K562 (cell line): Measurements from ENCODE around the gene BCL2L13. TPM values are rescaled to one million over a fixed set of nuclear protein-coding genes. Genes with fewer than 3 reads are reported as not detected.

ENCODE experiments used
- DLX4 ChIP-seq: fragments of 250-450 bp; sonication (Bioruptor Pico); IDR thresholded peaks from 2 replicates; pipeline ENCODE4 v1.6.1; 2021; ENCODE audit warnings: mild to moderate bottlenecking
- ETV6 ChIP-seq, 3 experiments: fragments of 150-350 bp in 1 of 3; sonication (generic) in 1 of 3; formaldehyde crosslinking in 1 of 3; IDR thresholded peaks; 2 replicates each; pipeline versions ENCODE4 v1.6.1 to v1.8.0; 2014 to 2022; ENCODE audit warnings: borderline replicate concordance in 2 of 3, low read depth in 2 of 3, antibody characterized with exemption in 1 of 3, low read length in 1 of 3, mild to moderate bottlenecking in 1 of 3, missing genetic modification reagents in 1 of 3
- LEF1 ChIP-seq: fragments of 450-650 bp; IDR thresholded peaks from 2 replicates; pipeline ENCODE4 v1.6.1; 2016; ENCODE audit warnings: mild to moderate bottlenecking
- MCM2 ChIP-seq: fragments of 450-650 bp; IDR thresholded peaks from 2 replicates; pipeline ENCODE4 v1.6.1; 2017; ENCODE audit warnings: low read depth, mild to moderate bottlenecking
- MXD1 ChIP-seq: fragments of 250-450 bp; sonication (Bioruptor Pico); IDR thresholded peaks from 2 replicates; pipeline ENCODE4 v1.8.0; 2021; ENCODE audit warnings: borderline replicate concordance, mild to moderate bottlenecking, moderate library complexity; ENCODE audit not compliant: poor library complexity, severe bottlenecking
- NRF1 ChIP-seq, 2 experiments: fragments of 450-650 bp; IDR thresholded peaks in 1 of 2; conservative IDR thresholded peaks in 1 of 2; 2 replicates each; pipeline ENCODE4 v1.6.1; 2014; ENCODE audit warnings: mild to moderate bottlenecking in 2 of 2
- PHF21A ChIP-seq: fragments of 450-650 bp; IDR thresholded peaks from 2 replicates; pipeline ENCODE4 v1.6.1; 2017; ENCODE audit warnings: low read depth, borderline replicate concordance
- POLR2A ChIP-seq: fragments of 450-650 bp; conservative IDR thresholded peaks from 2 replicates; pipeline ENCODE4 v1.6.1; 2016
- RBBP5 ChIP-seq: fragments of 200-600 bp; sonication (generic); IDR thresholded peaks from 2 replicates; pipeline ENCODE4 v1.6.1; 2012; ENCODE audit warnings: borderline replicate concordance, mild to moderate bottlenecking, low read length, control low read depth, inconsistent platforms; ENCODE audit not compliant: insufficient read depth, poor library complexity, severe bottlenecking
- RNF219 ChIP-seq: fragments of 250-450 bp; sonication (Bioruptor Pico); IDR thresholded peaks from 2 replicates; pipeline ENCODE4 v1.5.0; 2022; ENCODE audit warnings: mild to moderate bottlenecking
- SRF ChIP-seq, 2 experiments: fragments of 250-450, 450-650 bp in 1 of 2; sonication (Bioruptor Pico) in 1 of 2; sonication (generic) in 1 of 2; formaldehyde crosslinking; IDR thresholded peaks; 2 replicates each; pipeline versions ENCODE4 v1.5.0 to v1.5.1; 2020 to 2022; ENCODE audit warnings: mild to moderate bottlenecking in 1 of 2, missing genetic modification reagents in 1 of 2
- STAT5B ChIP-seq: fragments of 250-450 bp; sonication (Bioruptor Pico); IDR thresholded peaks from 2 replicates; pipeline ENCODE4 v1.8.0; 2021; ENCODE audit warnings: mild to moderate bottlenecking, inconsistent platforms
- ZNF24 ChIP-seq: fragments of 450-650 bp; IDR thresholded peaks from 2 replicates; pipeline ENCODE4 v1.6.1; 2016
- ZNF707 ChIP-seq: fragments of 250-450 bp; sonication (Bioruptor Pico); conservative IDR thresholded peaks from 2 replicates; pipeline ENCODE4 v1.8.0; 2022; ENCODE audit warnings: inconsistent platforms, mild to moderate bottlenecking, moderate library complexity
- ZNF717 ChIP-seq: fragments of 250-450 bp; sonication (Bioruptor Pico); IDR thresholded peaks from 2 replicates; pipeline ENCODE4 v1.5.0; 2021
- ZNF76 ChIP-seq: fragments of 250-450 bp; sonication (Bioruptor Pico); IDR thresholded peaks from 2 replicates; pipeline ENCODE4 v1.4.0; 2020; ENCODE audit warnings: mild to moderate bottlenecking, moderate library complexity, borderline replicate concordance
- polyA plus RNA-seq, 8 experiments: library from polyadenylated mRNA; depleted of rRNA in 4 of 8; stranded (reverse) in 5 of 8; unstranded in 3 of 8; fragments of >200 nt; fragmentation: Nextera tagmentation in 2 of 8; fragmentation: Illumina TruSeq in 1 of 8; extraction: Ambion mirVana in 2 of 8; extraction: Trizol in 1 of 8; gene quantifications; 2 replicates each; pipeline versions ENCODE4 v1.2.1 to v1.2.3, GENCODE V29; 2011 to 2014; ENCODE audit warnings: inconsistent platforms in 1 of 8, missing spikeins in 1 of 8
- total RNA-seq, 7 experiments: library from RNA; depleted of rRNA in 6 of 7; stranded (reverse); fragments of >200 nt in 6 of 7; fragmentation: Illumina TruSeq in 2 of 7; extraction: Trizol in 2 of 7; gene quantifications; 2 replicates each; pipeline versions ENCODE4 v1.2.1 to v1.2.3, GENCODE V29; 2011 to 2021; ENCODE audit warnings: low replicate concordance in 1 of 7
- TF ChIP-seq, protein P1 (sequence below), 3 experiments: fragments of 200-800 bp in 1 of 3; sonication (Bioruptor generic) in 1 of 3; sonication (generic) in 1 of 3; formaldehyde crosslinking in 1 of 3; IDR thresholded peaks; 2 replicates each; pipeline versions ENCODE4 v1.6.1 to v1.8.0; 2016 to 2022; ENCODE audit warnings: mild to moderate bottlenecking in 2 of 3, missing compliant biosample characterization in 2 of 3, missing genetic modification characterization in 2 of 3, missing genetic modification reagents in 1 of 3
- TF ChIP-seq, protein P2 (sequence below): fragments of 450-650 bp; IDR thresholded peaks from 2 replicates; pipeline ENCODE4 v1.6.1; 2017; ENCODE audit warnings: antibody characterized with exemption, mild to moderate bottlenecking

Gene BCL2L13
- total and polyA plus RNA-seq, 9 of the 15 experiments (the other 6 are each of a cell fraction or from before 2014, with no cell fraction given), result 41.5 to 63.4 (median 56.5) TPM

GRCh38 chr22:17772958-17773605 lies 134.5 kb downstream of the BCL2L13 start (continued):
- TF ChIP-seq MXD1 (CRISPR knock-in tag) (no peak), DLX4 (CRISPR knock-in tag) (no peak), LEF1 (no peak), ZNF76 (no peak), ZNF24 (no peak), RNF219 (CRISPR knock-in tag) (no peak), NRF1 (conservative IDR thresholded peaks at IDR 0.05 in 1 of 2, IDR thresholded peaks at IDR 0.05 in 1 of 2) (no peak), STAT5B (CRISPR knock-in tag) (no peak), MCM2 (no peak), RBBP5 (no peak), ZNF717 (no peak), POLR2A (no peak), SRF (CRISPR knock-in tag; IDR thresholded peaks at IDR 0.05) (no peak), PHF21A (no peak), ZNF707 (CRISPR knock-in tag) (no peak), ETV6 (IDR thresholded peaks at IDR 0.05; ENCODE audit: borderline replicate concordance in 1 of 2, low read depth in 2 of 2, low read length in 1 of 2) (no peak), ETV6 (CRISPR knock-in tag; IDR thresholded peaks at IDR 0.05; ENCODE audit: borderline replicate concordance) (no peak)
- TF ChIP-seq, protein P1, sequence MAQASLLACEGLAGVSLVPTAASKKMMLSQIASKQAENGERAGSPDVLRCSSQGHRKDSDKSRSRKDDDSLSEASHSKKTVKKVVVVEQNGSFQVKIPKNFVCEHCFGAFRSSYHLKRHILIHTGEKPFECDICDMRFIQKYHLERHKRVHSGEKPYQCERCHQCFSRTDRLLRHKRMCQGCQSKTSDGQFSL (CRISPR knock-in tag; IDR thresholded peaks at IDR 0.05), result peak; percentile 81
- TF ChIP-seq, protein P1 (tag; IDR thresholded peaks at IDR 0.05), result 0 out of 4 replicates have a peak, but pooled peaks of 1 of the 2 experiments have one; percentile 40
- TF ChIP-seq, protein P2, sequence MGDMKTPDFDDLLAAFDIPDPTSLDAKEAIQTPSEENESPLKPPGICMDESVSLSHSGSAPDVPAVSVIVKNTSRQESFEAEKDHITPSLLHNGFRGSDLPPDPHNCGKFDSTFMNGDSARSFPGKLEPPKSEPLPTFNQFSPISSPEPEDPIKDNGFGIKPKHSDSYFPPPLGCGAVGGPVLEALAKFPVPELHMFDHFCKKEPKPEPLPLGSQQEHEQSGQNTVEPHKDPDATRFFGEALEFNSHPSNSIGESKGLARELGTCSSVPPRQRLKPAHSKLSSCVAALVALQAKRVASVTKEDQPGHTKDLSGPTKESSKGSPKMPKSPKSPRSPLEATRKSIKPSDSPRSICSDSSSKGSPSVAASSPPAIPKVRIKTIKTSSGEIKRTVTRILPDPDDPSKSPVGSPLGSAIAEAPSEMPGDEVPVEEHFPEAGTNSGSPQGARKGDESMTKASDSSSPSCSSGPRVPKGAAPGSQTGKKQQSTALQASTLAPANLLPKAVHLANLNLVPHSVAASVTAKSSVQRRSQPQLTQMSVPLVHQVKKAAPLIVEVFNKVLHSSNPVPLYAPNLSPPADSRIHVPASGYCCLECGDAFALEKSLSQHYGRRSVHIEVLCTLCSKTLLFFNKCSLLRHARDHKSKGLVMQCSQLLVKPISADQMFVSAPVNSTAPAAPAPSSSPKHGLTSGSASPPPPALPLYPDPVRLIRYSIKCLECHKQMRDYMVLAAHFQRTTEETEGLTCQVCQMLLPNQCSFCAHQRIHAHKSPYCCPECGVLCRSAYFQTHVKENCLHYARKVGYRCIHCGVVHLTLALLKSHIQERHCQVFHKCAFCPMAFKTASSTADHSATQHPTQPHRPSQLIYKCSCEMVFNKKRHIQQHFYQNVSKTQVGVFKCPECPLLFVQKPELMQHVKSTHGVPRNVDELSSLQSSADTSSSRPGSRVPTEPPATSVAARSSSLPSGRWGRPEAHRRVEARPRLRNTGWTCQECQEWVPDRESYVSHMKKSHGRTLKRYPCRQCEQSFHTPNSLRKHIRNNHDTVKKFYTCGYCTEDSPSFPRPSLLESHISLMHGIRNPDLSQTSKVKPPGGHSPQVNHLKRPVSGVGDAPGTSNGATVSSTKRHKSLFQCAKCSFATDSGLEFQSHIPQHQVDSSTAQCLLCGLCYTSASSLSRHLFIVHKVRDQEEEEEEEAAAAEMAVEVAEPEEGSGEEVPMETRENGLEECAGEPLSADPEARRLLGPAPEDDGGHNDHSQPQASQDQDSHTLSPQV, result no peak
